Spleen (tissue), 11 donors: ENCODE measurements around the gene SCRN3. TPM values are rescaled to one million over a fixed set of nuclear protein-coding genes. Genes with fewer than 3 reads are reported as not detected.
"Not testable (repeated sequence)": the region's sequence is repeated elsewhere in the genome, so short reads cannot be mapped to it uniquely, and the experiment has no call there.

Experiments used
- DNase-seq: peaks from one replicate; pipeline ENCODE4 v3.0.0-alpha.2; 2020
- H3K27ac ChIP-seq, 8 donors: fragments of 200-600 bp; sonication (generic) in 7 of 8; 1 replicate in 4 of 8; 2 replicates in 4 of 8; pipeline versions ENCODE4 v1.5.0 to v1.8.0; 2016 to 2021; ENCODE audit warnings: inconsistent platforms in 4 of 8, mild to moderate bottlenecking in 4 of 8, moderate library complexity in 1 of 8
- H3K27me3 ChIP-seq, 7 donors: fragments of 200-600 bp; sonication (generic) in 6 of 7; replicated peaks in 1 of 7; 1 replicate in 4 of 7; 2 replicates in 3 of 7; pipeline versions ENCODE4 v1.5.0 to v1.8.0; 2016 to 2021; ENCODE audit warnings: inconsistent platforms in 3 of 7, mild to moderate bottlenecking in 1 of 7
- H3K36me3 ChIP-seq, 6 donors: fragments of 200-600 bp; sonication (generic) in 5 of 6; 1 replicate in 4 of 6; 2 replicates in 2 of 6; pipeline versions ENCODE4 v1.5.0 to v1.8.0; 2016 to 2021; ENCODE audit warnings: inconsistent platforms in 2 of 6
- H3K4me1 ChIP-seq, 6 donors: fragments of 200-600 bp; sonication (generic) in 5 of 6; 1 replicate in 3 of 6; 2 replicates in 3 of 6; pipeline versions ENCODE4 v1.5.0 to v1.8.0; 2016 to 2021; ENCODE audit warnings: inconsistent platforms in 3 of 6
- H3K4me3 ChIP-seq, 8 donors: fragments of 200-600 bp; sonication (generic) in 7 of 8; 1 replicate in 4 of 8; 2 replicates in 4 of 8; pipeline versions ENCODE4 v1.5.0 to v1.8.0; 2016 to 2021; ENCODE audit warnings: inconsistent platforms in 4 of 8, mild to moderate bottlenecking in 4 of 8, moderate library complexity in 2 of 8
- H3K9me3 ChIP-seq, 8 donors: fragments of 200-600 bp; sonication (generic) in 7 of 8; 1 replicate in 4 of 8; 2 replicates in 4 of 8; pipeline versions ENCODE4 v1.5.0 to v1.8.0; 2016 to 2021; ENCODE audit warnings: inconsistent platforms in 4 of 8
- CTCF ChIP-seq, 11 experiments: fragments of 200-600 bp in 7 of 11; fragments of 450-650 bp in 4 of 11; sonication (generic) in 4 of 11; IDR thresholded peaks in 8 of 11; conservative IDR thresholded peaks in 3 of 11; 1 replicate in 7 of 11; 2 replicates in 4 of 11; pipeline versions ENCODE4 v1.4.0 to v1.8.0; 2016 to 2021; ENCODE audit warnings: antibody characterized with exemption in 11 of 11, inconsistent platforms in 4 of 11, mild to moderate bottlenecking in 1 of 11
- POLR2A ChIP-seq, 3 donors: fragments of 450-650 bp; IDR thresholded peaks; one replicate each; pipeline ENCODE4 v1.5.1; 2017; ENCODE audit warnings: antibody characterized with exemption in 3 of 3, mild to moderate bottlenecking in 1 of 3
- POLR2AphosphoS5 ChIP-seq, 3 donors: sonication (generic); formaldehyde crosslinking; IDR thresholded peaks; one replicate each; pipeline ENCODE4 v1.5.1; 2017; ENCODE audit warnings: antibody characterized with exemption in 3 of 3
- WGBS, 5 donors: extraction: QIAGEN DNeasy Blood & Tissue Kit in 3 of 5; methylation state at CpG; one replicate each; pipeline versions ENCODE4 v1.1.5 to v1.1.7; 2013 to 2018; 5-methylcytosine and 5-hydroxymethylcytosine counted together
- intact Hi-C: fragments of 100-400 bp; cut with DNase I; formaldehyde crosslinking; loops from one replicate; pipeline ENCODE4 v1.15.0; 2023; ENCODE audit warnings: low total_unique reads
- polyA plus RNA-seq, 3 donors: library from polyadenylated mRNA; stranded (reverse); fragments of 200-250 nt; gene quantifications; one replicate each; pipeline ENCODE4 v1.2.1, GENCODE V29; 2013
- total RNA-seq, 7 donors: library from RNA; depleted of rRNA in 3 of 7; stranded (reverse); fragments of >200 nt in 3 of 7; fragmentation: NEBNext Ultra II Directional in 4 of 7; extraction: Animal tissue kit (Norgen Biotek cat#: 25700) in 4 of 7; gene quantifications; one replicate each; pipeline versions ENCODE4 v1.1.0 to v1.2.1, GENCODE V29; 2016 to 2021
- donor health status: healthy with polysubstance abuse.
- donor health status: DM: no; HTN: no; CAD: no; lungs with moderate emphysema.
- donor health status: DM: no; HTN: no; CAD: no.
- donor health status: Bipolar disorder and iron deficiency.
- donor health status: healthy.
- donor health status: DM: no; HTN: no; CAD: no.
- donor health status: DM: yes; HTN: yes; CAD: no.

SCRN3 gene
- total and polyA plus RNA-seq, 10 donors: 8.4 to 24.9 (median 19.0) TPM

GRCh38 chr2:174353004-174353403 is 42.5 kb upstream of the SCRN3 start:
- Histone ChIP-seq H3K27me3 (no peaks in the 10 kb centered on the region), H3K27ac (no peak overlapping the region), H3K4me1 (no peaks in the 10 kb centered on the region), H3K9me3 (no peaks in the 10 kb centered on the region), H3K36me3 (peaks cover 5 to 84% (median 31%) of the 10 kb centered on the region in 6 donors), H3K4me3 (no peak overlapping the region)
- TF ChIP-seq POLR2A (IDR thresholded peaks at IDR 0.05) (no peak), CTCF (IDR thresholded peaks at IDR 0.05 in 8 of 11, conservative IDR thresholded peaks at IDR 0.05 in 3 of 11) (no peak), POLR2AphosphoS5 (IDR thresholded peaks at IDR 0.05) (no peak)
- DNase-seq: no peak
- WGBS, 5 donors: 96 to 100% (median 100%) methylated on average over 1 of the region's 1 CpG
- intact Hi-C loops: no loop called here

- WGBS, 5 donors: 84 to 93% (median 90%) methylated on average over 2 of the region's 2 CpGs
- no peaks in the 10 kb centered on the region for H3K4me1 ChIP-seq
Observed at GRCh38 chr2:174356347-174356746, 39.2 kb upstream of the SCRN3 start.

GRCh38 chr2:174359663-174360062 is 35.9 kb upstream of the SCRN3 start:
- intact Hi-C loops, H3K4me3 ChIP-seq, H3K27ac ChIP-seq, H3K4me1 ChIP-seq, H3K27me3 ChIP-seq, DNase-seq: not testable (repeated sequence)
- Histone ChIP-seq H3K9me3 (peaks cover 0 to 24% (median 9%) of the 10 kb centered on the region in 8 donors), H3K36me3 (peaks cover 0 to 92% (median 29%) of the 10 kb centered on the region in 6 donors)
- 93 to 98% (median 95%) methylated on average over 4 of the region's 4 CpGs for WGBS, 5 donors

More at GRCh38 chr2:174356347-174356746, 39.2 kb upstream of the SCRN3 start:
- Histone ChIP-seq H3K9me3 (peaks cover 0 to 8% (median 0%) of the 10 kb centered on the region in 8 donors), H3K36me3 (peaks cover 0 to 84% (median 18%) of the 10 kb centered on the region in 6 donors), H3K27ac (no peak overlapping the region), H3K27me3 (no peaks in the 10 kb centered on the region), H3K4me3 (no peak overlapping the region)
- no peak for DNase-seq
- TF ChIP-seq POLR2AphosphoS5 (IDR thresholded peaks at IDR 0.05) (no peak), POLR2A (IDR thresholded peaks at IDR 0.05) (no peak), CTCF (IDR thresholded peaks at IDR 0.05 in 8 of 11, conservative IDR thresholded peaks at IDR 0.05 in 3 of 11) (no peak)
- intact Hi-C loops: no loop called here

GRCh38 chr2:174362949-174363348 is 32.6 kb upstream of the SCRN3 start:
- no peak for DNase-seq
- 92 to 100% (median 96%) methylated on average over 1 of the region's 1 CpG for WGBS, 5 donors

GRCh38 chr2:174363492-174364225 is 31.9 kb upstream of the SCRN3 start:
- H3K9me3 ChIP-seq: peaks cover 0 to 40% (median 20%) of the 10 kb centered on the region in 8 donors
- H3K27me3 ChIP-seq, H3K27ac ChIP-seq, DNase-seq, intact Hi-C loops, H3K4me1 ChIP-seq, H3K4me3 ChIP-seq: not testable (repeated sequence)
- peaks cover 6 to 100% (median 47%) of the 10 kb centered on the region in 6 donors for H3K36me3 ChIP-seq
- 96 to 99% (median 97%) methylated on average over 6 of the region's 6 CpGs for WGBS, 5 donors

More at GRCh38 chr2:174362949-174363348, 32.6 kb upstream of the SCRN3 start:
- intact Hi-C loops: no loop called here
- Histone ChIP-seq H3K4me3 (no peak overlapping the region), H3K9me3 (peaks cover 0 to 38% (median 19%) of the 10 kb centered on the region in 8 donors), H3K27ac (no peak overlapping the region), H3K4me1 (no peaks in the 10 kb centered on the region), H3K27me3 (no peaks in the 10 kb centered on the region), H3K36me3 (peaks cover 6 to 100% (median 46%) of the 10 kb centered on the region in 6 donors)
- no peak for TF ChIP-seq POLR2AphosphoS5 (IDR thresholded peaks at IDR 0.05)
- no peak for TF ChIP-seq POLR2A (IDR thresholded peaks at IDR 0.05)
- no peak for TF ChIP-seq CTCF (IDR thresholded peaks at IDR 0.05 in 8 of 11, conservative IDR thresholded peaks at IDR 0.05 in 3 of 11)
